CD4-positive, alpha-beta memory T cell (primary cell): ENCODE data around the gene FEN1. TPM values are rescaled to one million over a fixed set of nuclear protein-coding genes. Genes with fewer than 3 reads are reported as not detected.
A peak's percentile ranks its signal among the peaks of the same experiment; 100 is the strongest.

Experiments
- CTCF ChIA-PET: fragments of 350-600 bp; sonication (Branson Sonifier 250); formaldehyde crosslinking; loops from one replicate; lab custom pipeline; 2021; ENCODE audit warnings: inconsistent platforms; ENCODE audit not compliant: partially characterized antibody; lab: Charles Lee
- POLR2A ChIA-PET: fragments of 350-600 bp; sonication (Branson Sonifier 250); formaldehyde crosslinking; loops from one replicate; lab custom pipeline; 2021; ENCODE audit not compliant: partially characterized antibody; lab: Charles Lee
- DNase-seq, 5 donors: peaks; one replicate each; pipeline versions ENCODE4 v3.0.0 to v3.0.0-alpha.2; 2020 to 2022; ENCODE audit warnings: mixed read lengths in 1 of 5
- H3K27ac ChIP-seq: one replicate; pipeline ENCODE4 v1.7.0; 2013; ENCODE audit warnings: low read depth, low read length
- H3K27me3 ChIP-seq: 2 replicates; pipeline ENCODE4 v1.7.0; 2013; ENCODE audit warnings: mild to moderate bottlenecking, low read length, moderate library complexity; ENCODE audit not compliant: insufficient read depth
- H3K36me3 ChIP-seq: 2 replicates; pipeline ENCODE4 v1.7.0; 2013; ENCODE audit warnings: mild to moderate bottlenecking, low read length, moderate library complexity; ENCODE audit not compliant: insufficient read depth
- H3K4me1 ChIP-seq: 2 replicates; pipeline ENCODE4 v1.7.0; 2013; ENCODE audit warnings: mild to moderate bottlenecking, low read length, moderate library complexity; ENCODE audit not compliant: insufficient read depth
- H3K4me3 ChIP-seq, 2 donors: one replicate each; pipeline ENCODE4 v1.7.0; 2013; ENCODE audit warnings: low read length in 2 of 2, mild to moderate bottlenecking in 1 of 2
- H3K9me3 ChIP-seq, 2 donors: one replicate each; pipeline ENCODE4 v1.7.0; 2013; ENCODE audit warnings: low read length in 2 of 2, control low read depth in 1 of 2; ENCODE audit not compliant: control insufficient read depth in 1 of 2
- H3K27ac Mint-ChIP-seq, 7 donors: one replicate each; pipeline ENCODE4 v1.8.0; 2020 to 2021; ENCODE audit warnings: mixed read lengths in 7 of 7, mild to moderate bottlenecking in 6 of 7, inconsistent platforms in 3 of 7, moderate library complexity in 3 of 7
- H3K27me3 Mint-ChIP-seq, 2 donors: one replicate each; pipeline ENCODE4 v1.8.0; 2020 to 2021; ENCODE audit warnings: mixed read lengths in 2 of 2
- H3K36me3 Mint-ChIP-seq, 2 donors: one replicate each; pipeline ENCODE4 v1.8.0; 2020 to 2021; ENCODE audit warnings: mixed read lengths in 2 of 2, inconsistent platforms in 1 of 2, mild to moderate bottlenecking in 1 of 2
- H3K4me1 Mint-ChIP-seq, 4 donors: one replicate each; pipeline ENCODE4 v1.8.0; 2020 to 2021; ENCODE audit warnings: mixed read lengths in 4 of 4, mild to moderate bottlenecking in 1 of 4
- H3K4me3 Mint-ChIP-seq, 8 donors: one replicate each; pipeline ENCODE4 v1.8.0; 2020 to 2021; ENCODE audit warnings: mixed read lengths in 8 of 8, mild to moderate bottlenecking in 7 of 8, moderate library complexity in 6 of 8, inconsistent platforms in 3 of 8
- H3K9me3 Mint-ChIP-seq, 8 donors: one replicate each; pipeline ENCODE4 v1.8.0; 2020 to 2021; ENCODE audit warnings: mixed read lengths in 8 of 8, mild to moderate bottlenecking in 5 of 8, inconsistent platforms in 3 of 8, moderate library complexity in 1 of 8
- intact Hi-C: fragments of 100-400 bp; cut with micrococcal nuclease; formaldehyde crosslinking; loops from one replicate; pipeline ENCODE4 v1.15.1; 2023
- polyA plus RNA-seq, 2 donors: library from polyadenylated mRNA; unstranded; fragments of 300-500 nt; fragmentation: Illumina TruSeq; gene quantifications; one replicate each; pipeline ENCODE4 v1.2.3, GENCODE V29; 2021
- total RNA-seq, 2 experiments: library from RNA; stranded (reverse); gene quantifications; one replicate each; pipeline ENCODE4 v1.2.3, GENCODE V29; 2021

Gene FEN1
- total and polyA plus RNA-seq, 4 experiments from 2014 or later = 7.4 to 15.4 (median 10.4) TPM

- H3K9me3 Mint-ChIP-seq = no peaks in the 10 kb centered on the region
Measured at GRCh38 chr11:61776561-61777075, 16.1 kb upstream of the FEN1 start.

GRCh38 chr11:61777234-61778090 is 15.2 kb upstream of the FEN1 start:
- no peaks in the 10 kb centered on the region for H3K9me3 ChIP-seq
- Mint-ChIP-seq H3K9me3 (no peaks in the 10 kb centered on the region), H3K36me3 (no peaks in the 10 kb centered on the region), H3K4me3 (peak overlapping the region; percentile 67 to 82 (median 73)), H3K4me1 (peaks cover 6 to 29% (median 12%) of the 10 kb centered on the region in 4 donors), H3K27ac (peak overlapping the region in 3 of 7 donors; percentile 6 to 60 (median 23)), H3K27me3 (no peaks in the 10 kb centered on the region)
- H3K36me3 ChIP-seq = no peaks in the 10 kb centered on the region
- no peaks in the 10 kb centered on the region for H3K27me3 ChIP-seq
- H3K4me3 ChIP-seq = peak overlapping the region in 1 of 2 donors; percentile 28
- ChIA-PET CTCF (interaction anchor here (1.1 to 1.4 kb wide), 3 partner anchors 18 to 38 kb away, joined by 3 to 4 read pairs (median 4); no protein-coding TSS in a partner anchor), POLR2A (no interaction called here)
- peak overlapping the region; percentile 19 for H3K27ac ChIP-seq
- H3K4me1 ChIP-seq = peaks cover 18% of the 10 kb centered on the region
- peak; percentile 49 to 67 (median 60) for DNase-seq
- intact Hi-C loops = loop anchor here (1.0 kb wide), 1 partner anchor 15 kb away; the partner anchor contains the start of genes FEN1 and TMEM258

More at GRCh38 chr11:61776561-61777075, 16.1 kb upstream of the FEN1 start:
- POLR2A ChIA-PET = no interaction called here
- Mint-ChIP-seq H3K4me3 (peak overlapping the region; percentile 26 to 82 (median 64)), H3K27me3 (no peaks in the 10 kb centered on the region), H3K27ac (peak overlapping the region in 4 of 7 donors; percentile 46 to 71 (median 65)), H3K4me1 (peaks cover 6 to 33% (median 12%) of the 10 kb centered on the region in 4 donors), H3K36me3 (no peaks in the 10 kb centered on the region)
- CTCF ChIA-PET = interaction anchor here (1.1 to 1.4 kb wide), 3 partner anchors 17 to 39 kb away, joined by 3 to 4 read pairs (median 4); no protein-coding TSS in a partner anchor
- H3K4me1 ChIP-seq = peaks cover 21% of the 10 kb centered on the region
- H3K9me3 ChIP-seq = no peaks in the 10 kb centered on the region
- intact Hi-C loops = loop anchor here (1.0 kb wide), 1 partner anchor 16 kb away; the partner anchor contains the start of genes FEN1 and TMEM258
- no peak overlapping the region for H3K27ac ChIP-seq
- H3K27me3 ChIP-seq = no peaks in the 10 kb centered on the region
- DNase-seq = peak in 4 of 5 donors; percentile 31 to 47 (median 36)
- peak overlapping the region in 1 of 2 donors; percentile 28 for H3K4me3 ChIP-seq
- no peaks in the 10 kb centered on the region for H3K36me3 ChIP-seq

- Mint-ChIP-seq H3K36me3 (peaks cover 0 to 1% of the 10 kb centered on the region in 2 donors), H3K4me3 (peak overlapping the region in 6 of 8 donors; percentile 43 to 73 (median 68)), H3K9me3 (no peaks in the 10 kb centered on the region), H3K27ac (no peak overlapping the region), H3K27me3 (no peaks in the 10 kb centered on the region), H3K4me1 (peaks cover 4 to 20% (median 10%) of the 10 kb centered on the region in 4 donors)
- intact Hi-C loops = no loop called here
- Histone ChIP-seq H3K27me3 (no peaks in the 10 kb centered on the region), H3K4me1 (peaks cover 13% of the 10 kb centered on the region), H3K27ac (no peak overlapping the region), H3K4me3 (no peak overlapping the region), H3K36me3 (no peaks in the 10 kb centered on the region), H3K9me3 (no peaks in the 10 kb centered on the region)
- POLR2A ChIA-PET = no interaction called here
- DNase-seq = no peak
- CTCF ChIA-PET = no interaction called here
Measured at GRCh38 chr11:61778357-61778886, 14.3 kb upstream of the FEN1 start.

GRCh38 chr11:61778920-61779650 is 13.6 kb upstream of the FEN1 start:
- DNase-seq = no peak
- POLR2A ChIA-PET = no interaction called here
- CTCF ChIA-PET = interaction anchor here (1.5 kb wide), 1 partner anchor 46 kb away, joined by 4 read pairs; no protein-coding TSS in a partner anchor
- Mint-ChIP-seq H3K9me3 (no peaks in the 10 kb centered on the region), H3K4me1 (peaks cover 4 to 20% (median 10%) of the 10 kb centered on the region in 4 donors), H3K4me3 (peak overlapping the region in 1 of 8 donors; percentile 73), H3K27me3 (no peaks in the 10 kb centered on the region), H3K27ac (no peak overlapping the region), H3K36me3 (peaks cover 0 to 4% of the 10 kb centered on the region in 2 donors)
- Histone ChIP-seq H3K9me3 (no peaks in the 10 kb centered on the region), H3K27me3 (no peaks in the 10 kb centered on the region), H3K36me3 (no peaks in the 10 kb centered on the region), H3K27ac (no peak overlapping the region), H3K4me1 (peaks cover 13% of the 10 kb centered on the region), H3K4me3 (no peak overlapping the region)
- intact Hi-C loops = no loop called here

GRCh38 chr11:61779666-61780525 is 12.8 kb upstream of the FEN1 start:
- Mint-ChIP-seq H3K4me1 (peaks cover 4 to 20% (median 10%) of the 10 kb centered on the region in 4 donors), H3K27me3 (no peaks in the 10 kb centered on the region), H3K9me3 (no peaks in the 10 kb centered on the region), H3K4me3 (no peak overlapping the region), H3K27ac (peak overlapping the region in 2 of 7 donors; percentile 53 to 74), H3K36me3 (peaks cover 2 to 12% of the 10 kb centered on the region in 2 donors)
- no peak for DNase-seq
- Histone ChIP-seq H3K9me3 (no peaks in the 10 kb centered on the region), H3K4me1 (peaks cover 13% of the 10 kb centered on the region), H3K27ac (no peak overlapping the region), H3K36me3 (peaks cover 5% of the 10 kb centered on the region), H3K4me3 (no peak overlapping the region), H3K27me3 (no peaks in the 10 kb centered on the region)
- intact Hi-C loops = no loop called here
- CTCF ChIA-PET = interaction anchor here (1.2 to 1.5 kb wide), 3 partner anchors 18 to 302 kb away, joined by 3 to 6 read pairs (median 4); no protein-coding TSS in a partner anchor
- POLR2A ChIA-PET = interaction anchor here (1.1 to 1.5 kb wide), 2 partner anchors 12 to 13 kb away, joined by 3 to 5 read pairs; no protein-coding TSS in a partner anchor
